ENCODE results near the gene FBXW10B. TPM values are rescaled to one million over a fixed set of nuclear protein-coding genes. Genes with fewer than 3 reads are reported as not detected.
"Not testable (repeated sequence)": the region's sequence is repeated elsewhere in the genome, so short reads cannot be mapped to it uniquely, and the experiment has no call there.

Gene FBXW10B
- total RNA-seq, 1 donor from 2014 or later, result 3.3 TPM

DNA sequence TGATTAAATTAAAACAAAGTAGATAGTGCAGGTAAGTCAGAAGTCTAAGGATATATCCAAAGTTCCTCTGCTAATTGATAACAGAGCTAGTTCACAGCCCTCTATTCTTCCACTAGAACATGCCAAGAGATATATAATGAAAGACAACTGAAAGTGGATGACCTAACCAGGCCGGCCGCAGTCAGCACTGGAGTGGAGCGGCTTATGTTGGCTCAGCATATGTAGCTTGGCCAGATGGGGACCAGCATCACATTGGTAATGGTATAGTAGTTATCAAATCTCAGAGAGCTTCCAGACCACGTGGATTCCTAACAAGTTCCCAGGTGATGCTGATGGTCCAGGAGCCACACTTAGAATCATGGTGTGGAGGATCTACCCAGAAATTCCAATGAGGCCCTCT lies 38.0 kb downstream of the FBXW10B start:
- not testable (repeated sequence) for H3K4me1 Mint-ChIP-seq (ENCODE audit: unreplicated experiment); H3K9me3 Mint-ChIP-seq; DNase-seq (ENCODE audit: extremely low spot score, unreplicated experiment); H3K36me3 Mint-ChIP-seq; H3K4me3 Mint-ChIP-seq; H3K27ac Mint-ChIP-seq; H3K27me3 Mint-ChIP-seq

- H3K4me3 Mint-ChIP-seq; DNase-seq (ENCODE audit: extremely low spot score, unreplicated experiment); H3K9me3 Mint-ChIP-seq; H3K36me3 Mint-ChIP-seq; H3K27ac Mint-ChIP-seq; H3K4me1 Mint-ChIP-seq (ENCODE audit: unreplicated experiment); H3K27me3 Mint-ChIP-seq: not testable (repeated sequence)
Measured at GRCh38 chr17:15576848-15577247, 42.7 kb downstream of the FBXW10B start.

DNA sequence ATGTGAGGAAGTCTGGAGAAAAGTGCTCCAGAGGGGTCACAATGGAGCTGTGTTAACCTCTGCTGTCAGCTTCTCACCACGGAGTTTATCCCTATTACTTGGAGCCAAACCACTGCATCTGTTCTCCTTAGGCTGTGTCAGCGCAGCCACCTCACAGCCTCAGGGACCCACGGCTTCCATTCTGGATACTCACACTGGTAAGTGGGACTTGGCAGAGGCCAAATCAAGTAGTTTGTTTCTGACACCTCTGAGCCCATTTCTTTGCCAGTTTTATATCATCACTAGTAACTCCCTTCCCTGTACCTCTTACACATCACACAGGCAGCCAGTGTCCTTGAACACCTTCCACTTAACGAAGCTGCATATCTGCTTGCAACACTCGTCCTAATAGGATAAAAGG lies 44.8 kb downstream of the FBXW10B start:
- H3K36me3 Mint-ChIP-seq; H3K4me3 Mint-ChIP-seq; H3K9me3 Mint-ChIP-seq; H3K27ac Mint-ChIP-seq; H3K4me1 Mint-ChIP-seq (ENCODE audit: unreplicated experiment); DNase-seq (ENCODE audit: extremely low spot score, unreplicated experiment): not testable (repeated sequence)
- peaks cover 11% of the 10 kb centered on the region for H3K27me3 Mint-ChIP-seq

DNA sequence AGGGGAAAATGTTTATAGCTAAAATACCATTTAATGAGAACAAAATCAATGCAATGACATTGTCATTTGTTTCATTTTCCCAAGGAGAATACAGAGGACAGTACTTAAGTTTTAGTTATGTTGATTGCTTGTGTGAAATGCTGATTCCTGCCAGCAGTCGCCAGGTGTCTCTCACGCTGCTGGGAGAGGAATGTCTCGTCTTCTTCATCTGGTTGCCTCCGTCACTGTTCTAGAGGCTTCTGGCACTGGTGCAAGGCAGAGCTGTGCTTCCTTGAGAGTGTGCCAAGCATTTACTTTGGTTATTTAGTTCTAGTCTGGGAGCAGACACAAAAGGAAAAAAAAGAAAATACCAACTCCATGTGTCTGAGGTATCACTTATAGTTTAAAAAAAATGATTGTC lies 45.6 kb downstream of the FBXW10B start:
- H3K36me3 Mint-ChIP-seq; DNase-seq (ENCODE audit: extremely low spot score, unreplicated experiment); H3K4me1 Mint-ChIP-seq (ENCODE audit: unreplicated experiment); H3K27ac Mint-ChIP-seq; H3K4me3 Mint-ChIP-seq; H3K9me3 Mint-ChIP-seq: not testable (repeated sequence)
- peaks cover 11% of the 10 kb centered on the region for H3K27me3 Mint-ChIP-seq

Other genes starting within 250 kb of the FBXW10B start
- gene CDRT4, start 152.1 kb downstream of the FBXW10B start, total RNA-seq (ENCODE audit: low replicate concordance), result 5.4 and 12.9 TPM in 2 replicates
- 15.1 and 26.8 TPM in 2 replicates for gene TVP23C, start 56.2 kb downstream of the FBXW10B start, total RNA-seq (ENCODE audit: low replicate concordance)
- gene TRIM16, start 64.6 kb upstream of the FBXW10B start, total RNA-seq (ENCODE audit: low replicate concordance), result 46.4 and 53.6 TPM in 2 replicates
- gene ZNF286A, start 80.0 kb upstream of the FBXW10B start, total RNA-seq (ENCODE audit: low replicate concordance), result 46.1 and 86.1 TPM in 2 replicates
- 0.45 and 0.46 TPM in 2 replicates for gene TBC1D26, start 112.6 kb upstream of the FBXW10B start, total RNA-seq (ENCODE audit: low replicate concordance)

Measured in type B pancreatic cell (in vitro differentiated cells).